ENCODE data around the gene PLEKHH1. TPM values are rescaled to one million over a fixed set of nuclear protein-coding genes. Genes with fewer than 3 reads are reported as not detected.
A peak's percentile ranks its signal among the peaks of the same experiment; 100 is the strongest.

The PLEKHH1 gene
- total RNA-seq, 2 donors from 2014 or later = 2.3 to 5.3 TPM

DNA sequence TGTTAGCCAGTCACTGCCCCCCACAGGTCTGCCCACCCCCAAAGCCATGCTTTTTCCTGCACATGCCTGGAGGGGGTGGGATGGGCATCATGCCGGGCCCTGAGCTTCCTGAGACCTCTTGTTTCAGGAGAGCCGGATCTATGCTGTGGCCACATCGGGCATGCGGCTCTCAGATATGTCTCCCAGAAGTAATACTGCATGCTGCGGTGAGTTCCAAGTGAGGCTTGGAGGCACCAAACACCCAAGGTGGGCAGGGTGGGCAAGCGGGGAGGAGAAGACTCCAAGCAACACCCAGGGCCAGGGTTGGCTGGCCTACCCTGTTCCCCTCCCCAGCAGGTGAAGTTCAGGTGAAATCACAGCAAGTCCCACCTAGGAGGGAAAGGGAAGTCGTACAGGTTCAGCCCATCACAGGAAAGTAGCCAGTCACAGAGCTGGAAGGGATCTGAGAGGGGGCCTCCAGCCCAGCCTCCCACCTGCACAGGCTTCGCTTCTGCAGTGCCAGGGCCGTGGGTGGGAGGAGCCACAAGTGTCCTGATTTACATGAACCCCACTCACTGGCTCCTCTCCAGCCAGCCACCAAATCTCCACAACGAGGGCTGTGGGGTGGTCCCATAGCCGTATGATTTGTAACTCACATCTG, 36.0 kb downstream of the PLEKHH1 start:
- H3K27ac ChIP-seq = no peak overlapping the region
- no peaks in the 10 kb centered on the region for H3K27me3 ChIP-seq
- no peak overlapping the region for H3K4me3 ChIP-seq
- no peaks in the 10 kb centered on the region for H3K9me3 ChIP-seq
- TF ChIP-seq, protein P1, sequence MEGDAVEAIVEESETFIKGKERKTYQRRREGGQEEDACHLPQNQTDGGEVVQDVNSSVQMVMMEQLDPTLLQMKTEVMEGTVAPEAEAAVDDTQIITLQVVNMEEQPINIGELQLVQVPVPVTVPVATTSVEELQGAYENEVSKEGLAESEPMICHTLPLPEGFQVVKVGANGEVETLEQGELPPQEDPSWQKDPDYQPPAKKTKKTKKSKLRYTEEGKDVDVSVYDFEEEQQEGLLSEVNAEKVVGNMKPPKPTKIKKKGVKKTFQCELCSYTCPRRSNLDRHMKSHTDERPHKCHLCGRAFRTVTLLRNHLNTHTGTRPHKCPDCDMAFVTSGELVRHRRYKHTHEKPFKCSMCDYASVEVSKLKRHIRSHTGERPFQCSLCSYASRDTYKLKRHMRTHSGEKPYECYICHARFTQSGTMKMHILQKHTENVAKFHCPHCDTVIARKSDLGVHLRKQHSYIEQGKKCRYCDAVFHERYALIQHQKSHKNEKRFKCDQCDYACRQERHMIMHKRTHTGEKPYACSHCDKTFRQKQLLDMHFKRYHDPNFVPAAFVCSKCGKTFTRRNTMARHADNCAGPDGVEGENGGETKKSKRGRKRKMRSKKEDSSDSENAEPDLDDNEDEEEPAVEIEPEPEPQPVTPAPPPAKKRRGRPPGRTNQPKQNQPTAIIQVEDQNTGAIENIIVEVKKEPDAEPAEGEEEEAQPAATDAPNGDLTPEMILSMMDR (IDR thresholded peaks at IDR 0.05) = no peak
- DNase-seq (ENCODE audit: low spot score) = no peak
- no peaks in the 10 kb centered on the region for H3K36me3 ChIP-seq
- H3K4me1 ChIP-seq = no peaks in the 10 kb centered on the region

DNA sequence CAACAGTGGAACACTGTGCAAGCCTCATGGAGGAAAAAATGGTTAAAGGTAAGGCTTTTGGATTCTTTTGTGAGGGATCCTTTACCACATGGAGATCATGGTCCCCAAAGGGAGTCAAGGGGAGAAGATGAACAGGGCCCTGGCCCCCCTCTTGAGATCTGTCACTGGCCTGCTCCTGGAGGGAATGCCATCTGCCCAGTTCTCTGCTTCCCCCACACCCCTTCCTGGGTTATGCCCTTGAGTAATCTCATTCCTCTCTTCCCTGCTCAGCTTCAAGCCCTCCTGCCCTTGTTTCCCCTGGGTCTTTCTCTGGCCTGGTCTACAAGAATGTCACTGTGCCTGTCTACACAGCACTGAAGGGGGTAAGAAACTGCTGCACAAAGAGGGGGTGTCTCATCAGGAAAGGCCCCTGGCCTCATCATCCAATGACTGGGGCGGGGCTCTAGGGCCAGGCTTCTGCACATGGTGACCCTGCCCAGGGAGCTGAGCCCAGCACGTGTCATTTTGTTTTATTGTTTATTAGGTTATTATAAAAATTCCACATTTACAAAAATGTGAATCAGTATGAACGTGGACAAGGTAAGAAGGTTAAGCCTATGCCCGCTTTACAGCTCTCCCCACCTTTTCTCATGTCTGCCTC, 36.7 kb downstream of the PLEKHH1 start:
- no peaks in the 10 kb centered on the region for H3K4me1 ChIP-seq
- no peak for DNase-seq (ENCODE audit: low spot score)
- H3K9me3 ChIP-seq = no peaks in the 10 kb centered on the region
- no peaks in the 10 kb centered on the region for H3K27me3 ChIP-seq
- no peak overlapping the region for H3K27ac ChIP-seq
- no peak overlapping the region for H3K4me3 ChIP-seq
- no peaks in the 10 kb centered on the region for H3K36me3 ChIP-seq
- TF ChIP-seq, protein P1 (IDR thresholded peaks at IDR 0.05) = no peak

GRCh38 chr14:67570453-67570852, 37.4 kb downstream of the PLEKHH1 start:
- Histone ChIP-seq H3K27ac (no peak overlapping the region), H3K36me3 (no peaks in the 10 kb centered on the region), H3K9me3 (no peaks in the 10 kb centered on the region), H3K4me1 (no peaks in the 10 kb centered on the region), H3K27me3 (no peaks in the 10 kb centered on the region), H3K4me3 (no peak overlapping the region)
- DNase-seq (ENCODE audit: low spot score) = no peak
- TF ChIP-seq, protein P1 (IDR thresholded peaks at IDR 0.05) = no peak

DNA sequence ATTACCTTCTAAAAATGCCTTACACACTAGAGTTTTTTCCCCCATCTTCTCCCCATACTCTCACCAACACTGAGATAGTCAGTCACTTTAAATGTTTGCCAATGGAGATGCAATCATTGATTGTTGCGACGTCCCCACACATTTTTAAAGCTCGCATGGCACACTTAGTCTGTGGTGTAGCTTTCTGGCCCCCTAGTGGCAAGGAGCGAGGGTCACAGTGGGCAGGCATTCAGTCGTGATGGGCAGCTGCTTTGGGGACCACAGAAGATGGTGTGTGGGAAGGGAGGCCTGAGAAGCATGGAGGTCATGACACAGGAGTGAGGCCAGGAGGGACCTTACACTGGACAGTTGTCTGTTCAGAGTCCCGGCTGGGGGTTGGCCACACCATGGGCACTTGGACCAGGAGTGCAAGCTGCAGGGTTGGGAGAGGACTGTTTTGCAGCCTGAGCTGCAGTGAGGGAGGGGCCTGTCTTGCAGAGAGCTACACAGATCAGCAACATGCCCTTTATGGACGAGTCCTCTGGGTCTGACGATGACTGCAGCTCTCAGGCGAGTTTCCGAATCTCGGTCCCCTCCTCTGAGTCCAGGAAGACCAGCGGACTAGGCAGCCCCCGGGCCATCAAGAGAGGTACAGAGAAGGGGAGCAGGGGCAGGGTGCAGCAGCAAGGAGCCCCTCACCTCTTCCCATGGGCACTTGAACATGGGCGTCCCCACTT, 38.3 kb downstream of the PLEKHH1 start:
- Histone ChIP-seq H3K27ac (no peak overlapping the region), H3K4me3 (no peak overlapping the region), H3K4me1 (no peaks in the 10 kb centered on the region), H3K9me3 (no peaks in the 10 kb centered on the region), H3K36me3 (no peaks in the 10 kb centered on the region), H3K27me3 (no peaks in the 10 kb centered on the region)
- TF ChIP-seq, protein P1 (IDR thresholded peaks at IDR 0.05) = peak; percentile 70 to 86
- DNase-seq (ENCODE audit: low spot score) = peak; percentile 71

- no peaks in the 10 kb centered on the region for H3K36me3 ChIP-seq
- DNase-seq (ENCODE audit: low spot score) = no peak
- no peaks in the 10 kb centered on the region for H3K4me1 ChIP-seq
- TF ChIP-seq, protein P1 (IDR thresholded peaks at IDR 0.05) = no peak
- no peak overlapping the region for H3K27ac ChIP-seq
- no peaks in the 10 kb centered on the region for H3K27me3 ChIP-seq
- no peak overlapping the region for H3K4me3 ChIP-seq
- no peaks in the 10 kb centered on the region for H3K9me3 ChIP-seq
These were observed 38.9 kb downstream of the PLEKHH1 start for GRCh38 chr14:67571991-67572323.
